Suprapubic skin (tissue), 4 donors: Measurements from ENCODE around the gene FAF1. TPM values are rescaled to one million over a fixed set of nuclear protein-coding genes. Genes with fewer than 3 reads are reported as not detected.

Experiments used
- DNase-seq, 2 donors: peaks; one replicate each; pipeline ENCODE4 v3.0.0-alpha.2; 2019; ENCODE audit warnings: low spot score in 2 of 2
- H3K27ac ChIP-seq: fragments of 200-600 bp; sonication (generic); one replicate; pipeline ENCODE4 v1.5.1; 2019
- H3K27me3 ChIP-seq: fragments of 200-600 bp; sonication (generic); one replicate; pipeline ENCODE4 v1.5.1; 2019
- H3K36me3 ChIP-seq: fragments of 200-600 bp; sonication (generic); one replicate; pipeline ENCODE4 v1.5.1; 2019
- H3K4me1 ChIP-seq: fragments of 200-600 bp; sonication (generic); one replicate; pipeline ENCODE4 v1.5.1; 2019
- H3K4me3 ChIP-seq: fragments of 200-600 bp; sonication (generic); one replicate; pipeline ENCODE4 v1.5.1; 2019; ENCODE audit warnings: mild to moderate bottlenecking
- H3K9me3 ChIP-seq: fragments of 200-600 bp; sonication (generic); one replicate; pipeline ENCODE4 v1.5.1; 2019
- CTCF ChIP-seq, 2 donors: fragments of 200-600 bp in 1 of 2; fragments of 450-650 bp in 1 of 2; sonication (generic) in 1 of 2; IDR thresholded peaks; one replicate each; pipeline ENCODE4 v1.5.1; 2016 to 2019; ENCODE audit warnings: antibody characterized with exemption in 2 of 2, mild to moderate bottlenecking in 1 of 2, moderate library complexity in 1 of 2
- EP300 ChIP-seq: sonication (generic); formaldehyde crosslinking; IDR thresholded peaks from one replicate; pipeline ENCODE4 v1.6.1; 2017; ENCODE audit warnings: antibody characterized with exemption
- POLR2A ChIP-seq, 2 donors: fragments of 450-650 bp; IDR thresholded peaks; one replicate each; pipeline ENCODE4 v1.6.1; 2017; ENCODE audit warnings: antibody characterized with exemption in 2 of 2, mild to moderate bottlenecking in 2 of 2, moderate library complexity in 2 of 2
- POLR2AphosphoS5 ChIP-seq, 3 donors: sonication (generic); formaldehyde crosslinking; IDR thresholded peaks; one replicate each; pipeline ENCODE4 v1.6.1; 2017; ENCODE audit warnings: antibody characterized with exemption in 3 of 3
- WGBS: methylation state at CpG from one replicate; pipeline ENCODE4 v1.1.5; 2018; 5-methylcytosine and 5-hydroxymethylcytosine counted together
- total RNA-seq, 4 donors: library from RNA; depleted of rRNA; stranded (reverse); fragments of >200 nt; gene quantifications; one replicate each; pipeline ENCODE4 v1.1.0, GENCODE V29; 2016

The FAF1 gene
- total RNA-seq, 4 donors from 2014 or later = 35.1 to 61.6 (median 45.4) TPM

GRCh38 chr1:50593515-50593914 is 366.6 kb downstream of the FAF1 start:
- Histone ChIP-seq H3K36me3 (peaks cover 37% of the 10 kb centered on the region), H3K9me3 (no peaks in the 10 kb centered on the region), H3K4me3 (no peak overlapping the region), H3K27ac (no peak overlapping the region), H3K27me3 (no peaks in the 10 kb centered on the region), H3K4me1 (no peaks in the 10 kb centered on the region)
- TF ChIP-seq EP300 = no peak
- DNase-seq = no peak
- WGBS = 83% methylated on average over 2 of the region's 2 CpGs

DNA sequence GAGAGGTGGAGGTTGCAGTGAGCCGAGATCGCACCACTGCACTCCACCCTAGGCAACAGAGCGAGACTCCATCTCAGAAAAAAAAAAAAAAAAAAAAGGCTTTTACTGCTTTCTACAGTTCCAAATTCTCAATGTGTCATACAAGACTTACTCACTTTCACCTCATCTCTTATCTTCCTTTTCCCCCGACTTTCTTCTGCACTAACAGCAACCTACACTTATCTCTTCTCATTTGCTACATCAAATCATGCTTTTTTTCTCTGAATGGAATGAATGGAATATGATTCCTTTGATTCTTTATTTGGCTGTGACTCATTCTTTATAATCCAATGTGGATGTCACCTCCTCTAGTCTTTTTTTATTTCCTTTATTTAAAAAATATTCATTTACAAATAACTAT is 368.5 kb downstream of the FAF1 start:
- no peaks in the 10 kb centered on the region for H3K4me1 ChIP-seq
- no peak overlapping the region for H3K27ac ChIP-seq
- WGBS = 86% methylated on average over 4 of the region's 4 CpGs
- no peaks in the 10 kb centered on the region for H3K9me3 ChIP-seq
- no peak for TF ChIP-seq CTCF (IDR thresholded peaks at IDR 0.05)
- no peak for DNase-seq
- no peaks in the 10 kb centered on the region for H3K27me3 ChIP-seq
- H3K4me3 ChIP-seq = no peak overlapping the region
- H3K36me3 ChIP-seq = peaks cover 43% of the 10 kb centered on the region

DNA sequence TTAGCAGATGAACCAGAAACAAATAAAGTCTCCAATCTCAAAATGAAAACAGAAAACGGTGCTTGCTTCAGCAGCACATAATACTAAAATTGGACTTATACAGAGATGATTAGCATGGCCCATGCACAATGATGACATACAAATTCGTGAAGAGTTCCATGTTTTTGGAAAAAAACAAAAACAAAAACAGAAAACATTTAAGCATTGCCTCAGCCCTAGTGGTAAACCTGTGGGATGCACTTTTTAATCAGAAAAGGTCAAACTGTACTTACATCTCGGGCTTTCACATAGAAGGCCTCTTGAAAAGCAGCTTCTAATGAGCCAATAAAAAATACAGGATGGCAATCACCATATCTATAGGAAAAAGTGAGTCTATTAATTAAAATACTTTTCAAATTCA is 377.7 kb downstream of the FAF1 start:
- H3K4me3 ChIP-seq = no peak overlapping the region
- no peak for DNase-seq
- TF ChIP-seq POLR2AphosphoS5 (IDR thresholded peaks at IDR 0.05) = no peak
- TF ChIP-seq EP300 = no peak
- no peak for TF ChIP-seq POLR2A (IDR thresholded peaks at IDR 0.05)
- TF ChIP-seq CTCF (IDR thresholded peaks at IDR 0.05) = no peak
- H3K9me3 ChIP-seq = no peaks in the 10 kb centered on the region
- no peaks in the 10 kb centered on the region for H3K4me1 ChIP-seq
- H3K27ac ChIP-seq = no peak overlapping the region
- peaks cover 29% of the 10 kb centered on the region for H3K36me3 ChIP-seq
- H3K27me3 ChIP-seq = no peaks in the 10 kb centered on the region
- WGBS = 90% methylated on average over 3 of the region's 3 CpGs

DNA sequence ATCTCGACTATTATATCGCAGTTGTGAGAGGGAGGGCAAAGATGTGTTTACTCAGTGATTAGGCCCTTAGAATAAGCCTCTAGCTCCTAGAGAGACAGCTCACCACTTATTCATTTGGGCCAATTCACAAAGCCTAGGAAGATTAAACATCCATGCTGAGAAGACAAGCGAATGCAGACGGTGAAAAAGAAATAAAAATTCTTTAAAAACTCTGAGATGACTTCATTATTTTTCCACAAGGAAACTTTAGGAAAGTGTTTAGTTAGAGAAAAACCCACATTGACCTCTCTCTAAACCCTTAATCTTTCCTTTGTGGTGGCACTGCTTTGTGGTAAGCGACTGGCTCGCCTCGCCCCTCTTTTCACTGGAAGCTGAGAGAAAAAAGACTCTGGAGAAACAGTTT is 390.0 kb downstream of the FAF1 start:
- no peaks in the 10 kb centered on the region for H3K4me1 ChIP-seq
- no peak overlapping the region for H3K27ac ChIP-seq
- no peaks in the 10 kb centered on the region for H3K27me3 ChIP-seq
- H3K4me3 ChIP-seq = no peak overlapping the region
- peaks cover 16% of the 10 kb centered on the region for H3K36me3 ChIP-seq
- TF ChIP-seq POLR2A (IDR thresholded peaks at IDR 0.05) (no peak), CTCF (IDR thresholded peaks at IDR 0.05) (no peak), EP300 (no peak), POLR2AphosphoS5 (IDR thresholded peaks at IDR 0.05) (no peak)
- WGBS = 89% methylated on average over 7 of the region's 7 CpGs
- DNase-seq = no peak
- no peaks in the 10 kb centered on the region for H3K9me3 ChIP-seq

DNA sequence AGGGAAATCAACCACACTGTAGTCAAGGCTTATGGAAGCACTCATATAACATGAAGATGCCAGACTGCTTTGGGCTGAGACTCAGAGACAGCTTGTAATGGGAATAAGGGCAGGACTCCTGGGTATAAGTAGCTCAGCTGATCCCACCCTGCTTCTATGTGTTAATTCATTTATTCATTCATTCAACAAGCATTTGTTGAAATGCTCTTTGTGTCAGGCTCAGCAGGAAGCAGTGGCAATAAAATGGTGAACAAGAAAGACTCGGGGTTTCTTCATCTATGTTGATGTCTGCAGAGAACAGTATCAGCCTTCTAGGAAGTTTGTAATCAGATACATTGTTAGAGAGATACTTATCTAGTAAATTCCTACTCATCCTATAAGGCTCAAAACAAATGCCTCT is 391.3 kb downstream of the FAF1 start:
- WGBS = 82% methylated on average over 1 of the region's 1 CpG
- no peak overlapping the region for H3K4me3 ChIP-seq
- DNase-seq = no peak
- H3K36me3 ChIP-seq = peaks cover 10% of the 10 kb centered on the region
- TF ChIP-seq POLR2AphosphoS5 (IDR thresholded peaks at IDR 0.05) = no peak
- no peak for TF ChIP-seq EP300
- TF ChIP-seq CTCF (IDR thresholded peaks at IDR 0.05) = no peak
- H3K27ac ChIP-seq = no peak overlapping the region
- no peaks in the 10 kb centered on the region for H3K9me3 ChIP-seq
- no peaks in the 10 kb centered on the region for H3K4me1 ChIP-seq
- no peaks in the 10 kb centered on the region for H3K27me3 ChIP-seq

GRCh38 chr1:50566405-50566804 is 393.7 kb downstream of the FAF1 start:
- Histone ChIP-seq H3K4me3 (no peak overlapping the region), H3K27ac (no peak overlapping the region), H3K36me3 (peaks cover 10% of the 10 kb centered on the region), H3K9me3 (no peaks in the 10 kb centered on the region), H3K27me3 (no peaks in the 10 kb centered on the region), H3K4me1 (no peaks in the 10 kb centered on the region)
- 72% methylated on average over 2 of the region's 2 CpGs for WGBS
- TF ChIP-seq POLR2AphosphoS5 (IDR thresholded peaks at IDR 0.05) = no peak
- no peak for TF ChIP-seq CTCF (IDR thresholded peaks at IDR 0.05)
- no peak for TF ChIP-seq POLR2A (IDR thresholded peaks at IDR 0.05)
- no peak for TF ChIP-seq EP300
- DNase-seq = no peak
